ENCODE measurements around the gene SPPL3. TPM values are rescaled to one million over a fixed set of nuclear protein-coding genes. Genes with fewer than 3 reads are reported as not detected.
A peak's percentile ranks its signal among the peaks of the same experiment; 100 is the strongest.

Gene SPPL3
- total and polyA plus RNA-seq, 2 experiments from 2014 or later = 20.0 to 67.3 TPM

DNA sequence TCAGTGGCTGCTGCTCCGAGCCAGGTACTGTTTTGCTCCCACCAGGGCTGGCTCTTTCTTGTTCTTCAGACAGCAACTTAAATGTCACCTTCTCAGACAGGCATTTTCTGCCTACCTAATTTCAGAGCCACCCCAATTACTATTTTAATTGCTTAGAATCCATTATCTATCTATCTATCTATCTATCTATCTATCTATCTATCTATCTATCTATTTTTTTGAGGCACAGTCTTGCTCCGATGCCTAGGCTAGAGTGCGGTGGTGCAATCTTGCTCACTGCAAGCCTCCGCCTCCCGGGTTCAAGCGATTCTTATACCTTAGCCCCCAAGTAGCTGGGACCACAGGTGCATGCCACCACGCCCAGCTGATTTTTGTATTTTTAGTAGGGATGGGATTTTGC lies 58.5 kb downstream of the SPPL3 start:
- H3K4me3 ChIP-seq = no peak overlapping the region
- WGBS (ENCODE audit: low lambda C conversion rate, missing lambda C conversion rate) = 97% methylated on average over 7 of the region's 7 CpGs
- no peak overlapping the region for H2AFZ ChIP-seq
- no peaks in the 10 kb centered on the region for H3K4me1 ChIP-seq (ENCODE audit: insufficient read depth)
- H3K36me3 ChIP-seq (replicated peaks; ENCODE audit: insufficient read depth, low read depth) = no peaks in the 10 kb centered on the region
- H3K9me2 ChIP-seq (replicated peaks; ENCODE audit: insufficient read depth) = no peaks in the 10 kb centered on the region
- TF ChIP-seq EZH2phosphoT487 (IDR thresholded peaks at IDR 0.05; ENCODE audit: low read depth, severe bottlenecking, unreplicated experiment) (no peak), EZH2 (IDR thresholded peaks at IDR 0.05; ENCODE audit: borderline replicate concordance) (no peak)
- TF ChIP-seq, protein P1, sequence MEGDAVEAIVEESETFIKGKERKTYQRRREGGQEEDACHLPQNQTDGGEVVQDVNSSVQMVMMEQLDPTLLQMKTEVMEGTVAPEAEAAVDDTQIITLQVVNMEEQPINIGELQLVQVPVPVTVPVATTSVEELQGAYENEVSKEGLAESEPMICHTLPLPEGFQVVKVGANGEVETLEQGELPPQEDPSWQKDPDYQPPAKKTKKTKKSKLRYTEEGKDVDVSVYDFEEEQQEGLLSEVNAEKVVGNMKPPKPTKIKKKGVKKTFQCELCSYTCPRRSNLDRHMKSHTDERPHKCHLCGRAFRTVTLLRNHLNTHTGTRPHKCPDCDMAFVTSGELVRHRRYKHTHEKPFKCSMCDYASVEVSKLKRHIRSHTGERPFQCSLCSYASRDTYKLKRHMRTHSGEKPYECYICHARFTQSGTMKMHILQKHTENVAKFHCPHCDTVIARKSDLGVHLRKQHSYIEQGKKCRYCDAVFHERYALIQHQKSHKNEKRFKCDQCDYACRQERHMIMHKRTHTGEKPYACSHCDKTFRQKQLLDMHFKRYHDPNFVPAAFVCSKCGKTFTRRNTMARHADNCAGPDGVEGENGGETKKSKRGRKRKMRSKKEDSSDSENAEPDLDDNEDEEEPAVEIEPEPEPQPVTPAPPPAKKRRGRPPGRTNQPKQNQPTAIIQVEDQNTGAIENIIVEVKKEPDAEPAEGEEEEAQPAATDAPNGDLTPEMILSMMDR (IDR thresholded peaks at IDR 0.05; ENCODE audit: poor library complexity) = no peak
- H3K9me3 ChIP-seq (ENCODE audit: low read depth) = no peaks in the 10 kb centered on the region
- H3K27me3 ChIP-seq = no peaks in the 10 kb centered on the region
- no peak overlapping the region for H3K4me2 ChIP-seq
- no peak for DNase-seq (ENCODE audit: low spot score)
- no peak overlapping the region for H3K27ac ChIP-seq
- peaks cover 93% of the 10 kb centered on the region for H3K79me2 ChIP-seq
- H4K20me1 ChIP-seq (ENCODE audit: insufficient read depth, poor library complexity, severe bottlenecking) = peaks cover 69% of the 10 kb centered on the region

DNA sequence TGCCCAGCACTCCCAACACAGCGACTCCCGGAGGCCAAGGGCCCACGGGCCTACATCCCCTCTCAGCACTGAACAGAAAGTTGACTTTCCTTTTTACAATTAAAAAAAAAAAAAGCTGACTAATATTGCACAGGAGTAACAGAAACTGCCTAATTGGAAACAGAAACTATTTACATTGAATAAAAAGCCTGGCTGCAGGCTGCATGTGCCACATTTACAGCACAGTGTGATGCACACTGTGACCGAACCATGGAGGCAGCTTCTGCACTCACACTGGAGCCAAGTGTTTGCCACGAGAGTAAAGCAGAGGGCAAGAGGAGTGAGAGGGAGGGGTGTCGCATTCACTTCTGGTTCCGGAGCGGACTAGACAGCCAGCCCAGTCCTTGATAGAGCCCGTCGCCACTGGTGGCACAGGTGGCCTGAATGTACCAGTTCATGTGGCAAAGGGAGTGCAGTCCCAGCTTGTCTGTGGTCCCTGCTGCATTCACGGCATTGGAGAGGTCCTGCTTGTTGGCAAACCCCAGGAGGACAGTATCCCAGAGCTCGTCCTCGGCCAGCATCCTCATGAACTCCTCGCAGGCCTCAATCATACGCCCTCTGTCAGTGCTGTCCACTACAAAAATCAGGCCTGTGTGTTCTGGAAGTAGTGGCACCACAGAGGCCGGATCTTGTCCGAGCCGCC lies 59.2 kb downstream of the SPPL3 start:
- H3K27me3 ChIP-seq = no peaks in the 10 kb centered on the region
- no peaks in the 10 kb centered on the region for H3K9me2 ChIP-seq (replicated peaks; ENCODE audit: insufficient read depth)
- H3K79me2 ChIP-seq = peaks cover 93% of the 10 kb centered on the region
- no peak overlapping the region for H2AFZ ChIP-seq
- H3K27ac ChIP-seq = no peak overlapping the region
- H3K4me3 ChIP-seq = no peak overlapping the region
- H3K4me1 ChIP-seq (ENCODE audit: insufficient read depth) = no peaks in the 10 kb centered on the region
- no peaks in the 10 kb centered on the region for H3K36me3 ChIP-seq (replicated peaks; ENCODE audit: insufficient read depth, low read depth)
- peaks cover 63% of the 10 kb centered on the region for H4K20me1 ChIP-seq (ENCODE audit: insufficient read depth, poor library complexity, severe bottlenecking)
- peak overlapping the region; percentile 27 for H3K4me2 ChIP-seq
- no peak for TF ChIP-seq EZH2 (IDR thresholded peaks at IDR 0.05; ENCODE audit: borderline replicate concordance)
- TF ChIP-seq, protein P1 (IDR thresholded peaks at IDR 0.05; ENCODE audit: poor library complexity) = no peak
- TF ChIP-seq EZH2phosphoT487 (IDR thresholded peaks at IDR 0.05; ENCODE audit: low read depth, severe bottlenecking, unreplicated experiment) = no peak
- 83% methylated on average over 18 of the region's 18 CpGs for WGBS (ENCODE audit: low lambda C conversion rate, missing lambda C conversion rate)
- no peaks in the 10 kb centered on the region for H3K9me3 ChIP-seq (ENCODE audit: low read depth)
- DNase-seq (ENCODE audit: low spot score) = no peak

DNA sequence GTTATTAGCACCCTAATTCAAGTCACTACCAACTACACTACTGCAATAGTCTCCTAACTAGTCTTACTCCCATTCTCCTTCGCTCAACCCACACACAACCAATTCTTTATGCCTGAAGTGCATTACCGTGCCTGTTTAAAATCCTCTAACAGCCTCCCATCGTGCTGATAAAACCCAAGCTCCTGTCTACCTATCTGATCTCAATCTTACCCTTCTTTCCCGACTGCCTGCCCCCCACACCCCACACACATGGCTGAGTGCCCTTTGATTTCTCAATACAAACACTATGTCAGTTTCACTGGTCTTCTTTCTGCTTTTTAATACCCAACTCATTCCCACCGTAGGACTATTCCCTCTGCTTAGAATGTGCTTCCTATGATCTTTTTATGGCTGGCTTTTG lies 59.9 kb downstream of the SPPL3 start:
- Histone ChIP-seq H3K27ac (no peak overlapping the region), H3K4me1 (ENCODE audit: insufficient read depth) (no peaks in the 10 kb centered on the region), H4K20me1 (ENCODE audit: insufficient read depth, poor library complexity, severe bottlenecking) (peaks cover 63% of the 10 kb centered on the region), H3K9me2 (replicated peaks; ENCODE audit: insufficient read depth) (no peaks in the 10 kb centered on the region), H3K4me2 (peak overlapping the region; percentile 27), H3K9me3 (ENCODE audit: low read depth) (no peaks in the 10 kb centered on the region), H2AFZ (no peak overlapping the region), H3K4me3 (no peak overlapping the region), H3K27me3 (no peaks in the 10 kb centered on the region), H3K36me3 (replicated peaks; ENCODE audit: insufficient read depth, low read depth) (no peaks in the 10 kb centered on the region), H3K79me2 (peaks cover 96% of the 10 kb centered on the region)
- 32% methylated on average over 5 of the region's 5 CpGs for WGBS (ENCODE audit: low lambda C conversion rate, missing lambda C conversion rate)
- TF ChIP-seq, protein P1 (IDR thresholded peaks at IDR 0.05; ENCODE audit: poor library complexity) = no peak
- no peak for TF ChIP-seq EZH2 (IDR thresholded peaks at IDR 0.05; ENCODE audit: borderline replicate concordance)
- no peak for TF ChIP-seq EZH2phosphoT487 (IDR thresholded peaks at IDR 0.05; ENCODE audit: low read depth, severe bottlenecking, unreplicated experiment)
- DNase-seq (ENCODE audit: low spot score) = no peak

All from hepatocyte (in vitro differentiated cells).